A673 (cell line): ENCODE data around the gene FAM177B. TPM values are rescaled to one million over a fixed set of nuclear protein-coding genes. Genes with fewer than 3 reads are reported as not detected.
"Not testable (repeated sequence)": the region's sequence is repeated elsewhere in the genome, so short reads cannot be mapped to it uniquely, and the experiment has no call there.

Experiments used
- BruUV-seq: library from RNA; stranded (reverse); fragments of 400-500 nt; replicated peaks from 2 replicates; lab custom pipeline; 2021; lab: Mats Ljungman, UMichigan
- CTCF ChIA-PET: fragments of 300-600 bp; sonication (Branson Sonifier 250); formaldehyde crosslinking; loops from one replicate; lab custom pipeline; 2022; ENCODE audit warnings: antibody characterized with exemption; lab: Charles Lee
- POLR2A ChIA-PET: fragments of 300-600 bp; sonication (Branson Sonifier 250); formaldehyde crosslinking; loops from one replicate; lab custom pipeline; 2022; ENCODE audit warnings: antibody characterized with exemption; ENCODE audit not compliant: low non-redundant PET; lab: Charles Lee
- DNase-seq: peaks from one replicate; pipeline ENCODE4 v3.0.0-alpha.2; 2015; ENCODE audit warnings: low spot score
- H3K27ac ChIP-seq: fragments of 200-600 bp; sonication (generic); 2 replicates; pipeline ENCODE4 v1.5.1; 2016; ENCODE audit warnings: mixed run types, low read depth, mild to moderate bottlenecking, mixed read lengths, antibody characterized with exemption, low read length; ENCODE audit not compliant: poor library complexity, severe bottlenecking
- H3K27me3 ChIP-seq: fragments of 200-600 bp; sonication (generic); replicated peaks from 2 replicates; pipeline ENCODE4 v1.6.1; 2017; ENCODE audit warnings: mixed run types, low read depth, mild to moderate bottlenecking, mixed read lengths, antibody characterized with exemption, low read length; ENCODE audit not compliant: insufficient read depth, poor library complexity
- H3K36me3 ChIP-seq: fragments of 200-600 bp; sonication (generic); 2 replicates; pipeline ENCODE4 v1.6.1; 2016; ENCODE audit warnings: mixed run types, mild to moderate bottlenecking, mixed read lengths, antibody characterized with exemption, low read length; ENCODE audit not compliant: insufficient read depth, poor library complexity, severe bottlenecking
- H3K4me1 ChIP-seq: fragments of 200-600 bp; sonication (generic); 2 replicates; pipeline ENCODE4 v1.6.1; 2017; ENCODE audit warnings: mixed run types, mild to moderate bottlenecking, mixed read lengths, antibody characterized with exemption, low read length; ENCODE audit not compliant: insufficient read depth, poor library complexity, severe bottlenecking
- H3K4me3 ChIP-seq: fragments of 200-600 bp; sonication (generic); 2 replicates; pipeline ENCODE4 v1.5.1; 2016; ENCODE audit warnings: low read depth, mixed run types, mild to moderate bottlenecking, mixed read lengths, low read length; ENCODE audit not compliant: poor library complexity, severe bottlenecking
- H3K9me3 ChIP-seq: fragments of 200-600 bp; sonication (generic); 2 replicates; pipeline ENCODE4 v1.6.1; 2016; ENCODE audit warnings: mixed run types, low read depth, mild to moderate bottlenecking, mixed read lengths, antibody characterized with exemption, low read length; ENCODE audit not compliant: poor library complexity, severe bottlenecking
- EZH2 ChIP-seq: fragments of 200-600 bp; sonication (generic); IDR thresholded peaks from 2 replicates; pipeline ENCODE4 v1.6.1; 2017; ENCODE audit warnings: borderline replicate concordance, low read depth, mild to moderate bottlenecking, mixed read lengths, antibody characterized with exemption, low read length; ENCODE audit not compliant: poor library complexity, severe bottlenecking
- intact Hi-C: fragments of 100-400 bp; cut with micrococcal nuclease; formaldehyde crosslinking; loops from one replicate; pipeline ENCODE4 v1.10.0; 2022; ENCODE audit not compliant: unreplicated experiment
- total RNA-seq: library from RNA; stranded (reverse); gene quantifications from 2 replicates; pipeline ENCODE4 v1.2.3, GENCODE V29; 2021
- TF ChIP-seq, protein P1 (sequence below): fragments of 300-800, 200-600 bp; sonication (generic); conservative IDR thresholded peaks from 2 replicates; pipeline ENCODE4 v1.5.1; 2017; ENCODE audit warnings: low read depth, mild to moderate bottlenecking, antibody characterized with exemption, low read length, moderate library complexity, mixed read lengths

Gene FAM177B
- total RNA-seq, 1 experiment from 2014 or later: not detected

DNA sequence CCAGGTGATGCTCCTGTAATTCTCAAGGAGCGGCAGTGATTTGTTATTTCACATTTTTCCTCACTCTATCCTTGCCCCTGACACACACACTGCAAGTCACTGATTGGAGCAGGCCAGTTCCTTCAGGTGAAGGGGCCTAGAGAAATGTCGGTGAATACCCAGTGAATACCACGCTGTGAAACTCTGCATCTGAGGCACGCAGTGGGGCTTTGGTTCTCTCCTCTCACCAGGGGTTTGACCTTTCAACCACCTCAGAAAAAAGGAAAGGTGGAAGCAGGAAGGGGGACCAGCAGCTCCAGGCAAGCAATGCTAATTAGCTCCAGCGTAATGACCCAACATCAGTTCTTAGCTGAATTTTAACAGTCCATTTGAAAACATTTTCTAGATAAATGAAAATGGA lies 532 bp upstream of the FAM177B start:
- BruUV-seq: no TSS peak
- Histone ChIP-seq H3K27me3 (no peaks in the 10 kb centered on the region), H3K36me3 (peaks cover 26% of the 10 kb centered on the region), H3K4me3 (no peak overlapping the region), H3K27ac (no peak overlapping the region), H3K4me1 (no peaks in the 10 kb centered on the region), H3K9me3 (no peaks in the 10 kb centered on the region)
- intact Hi-C loops: loop anchor here (10.0 kb wide), 1 partner anchor 948 kb away; no protein-coding TSS in a partner anchor
- POLR2A ChIA-PET: no interaction called here
- CTCF ChIA-PET: no interaction called here
- TF ChIP-seq, protein P1, sequence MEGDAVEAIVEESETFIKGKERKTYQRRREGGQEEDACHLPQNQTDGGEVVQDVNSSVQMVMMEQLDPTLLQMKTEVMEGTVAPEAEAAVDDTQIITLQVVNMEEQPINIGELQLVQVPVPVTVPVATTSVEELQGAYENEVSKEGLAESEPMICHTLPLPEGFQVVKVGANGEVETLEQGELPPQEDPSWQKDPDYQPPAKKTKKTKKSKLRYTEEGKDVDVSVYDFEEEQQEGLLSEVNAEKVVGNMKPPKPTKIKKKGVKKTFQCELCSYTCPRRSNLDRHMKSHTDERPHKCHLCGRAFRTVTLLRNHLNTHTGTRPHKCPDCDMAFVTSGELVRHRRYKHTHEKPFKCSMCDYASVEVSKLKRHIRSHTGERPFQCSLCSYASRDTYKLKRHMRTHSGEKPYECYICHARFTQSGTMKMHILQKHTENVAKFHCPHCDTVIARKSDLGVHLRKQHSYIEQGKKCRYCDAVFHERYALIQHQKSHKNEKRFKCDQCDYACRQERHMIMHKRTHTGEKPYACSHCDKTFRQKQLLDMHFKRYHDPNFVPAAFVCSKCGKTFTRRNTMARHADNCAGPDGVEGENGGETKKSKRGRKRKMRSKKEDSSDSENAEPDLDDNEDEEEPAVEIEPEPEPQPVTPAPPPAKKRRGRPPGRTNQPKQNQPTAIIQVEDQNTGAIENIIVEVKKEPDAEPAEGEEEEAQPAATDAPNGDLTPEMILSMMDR: no peak
- TF ChIP-seq EZH2: no peak
- DNase-seq: no peak

DNA sequence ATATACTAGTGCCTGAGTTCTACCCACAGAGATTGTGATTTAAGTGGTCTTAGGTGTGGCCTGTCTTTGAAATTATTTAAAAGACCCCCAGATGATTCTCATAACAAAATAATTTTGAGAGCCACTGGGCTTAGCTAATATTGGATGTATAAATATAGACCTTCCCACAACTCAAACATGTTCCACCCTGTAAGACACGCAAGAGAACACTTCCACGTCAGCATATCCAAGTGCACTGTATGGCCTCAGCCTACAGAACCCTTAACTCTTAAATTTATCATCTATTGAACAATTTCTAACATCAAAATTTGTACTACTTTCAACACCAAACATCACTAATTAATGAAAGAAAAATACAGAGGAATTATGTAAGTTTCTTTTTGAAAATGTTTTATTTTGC lies 2.5 kb downstream of the FAM177B start:
- no peak for DNase-seq
- CTCF ChIA-PET: interaction anchor here (1.0 to 1.1 kb wide), 2 partner anchors 342 to 351 kb away, joined by 6 to 14 read pairs; no protein-coding TSS in a partner anchor
- Histone ChIP-seq H3K36me3 (no peaks in the 10 kb centered on the region), H3K4me1 (no peaks in the 10 kb centered on the region), H3K9me3 (no peaks in the 10 kb centered on the region), H3K27ac (no peak overlapping the region), H3K27me3 (no peaks in the 10 kb centered on the region), H3K4me3 (no peak overlapping the region)
- TF ChIP-seq, protein P1: no peak
- TF ChIP-seq EZH2: no peak
- intact Hi-C loops: loop anchor here (10.0 kb wide), 1 partner anchor 945 kb away; no protein-coding TSS in a partner anchor
- POLR2A ChIA-PET: no interaction called here
- BruUV-seq: no TSS peak

DNA sequence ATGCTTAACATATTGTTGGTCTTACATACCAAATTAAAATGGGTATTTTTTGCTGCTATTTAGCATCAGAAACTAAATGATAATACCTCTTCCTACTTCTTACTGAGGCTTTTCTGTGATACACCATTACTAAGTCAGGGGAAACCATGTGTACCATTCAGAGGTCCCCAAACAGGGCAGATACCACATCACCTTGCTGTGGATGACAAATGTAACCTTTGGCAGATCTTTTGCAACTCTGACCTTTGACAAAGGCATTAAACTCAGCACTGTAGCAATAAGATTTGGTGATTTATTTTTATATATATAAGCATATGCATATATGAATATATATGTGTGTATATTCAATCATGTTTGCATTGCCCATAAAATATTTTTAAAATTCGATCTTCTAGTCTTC lies 2.9 kb downstream of the FAM177B start:
- intact Hi-C loops: loop anchor here (10.0 kb wide), 1 partner anchor 945 kb away; no protein-coding TSS in a partner anchor
- ChIA-PET POLR2A (no interaction called here), CTCF (no interaction called here)
- Histone ChIP-seq H3K9me3 (no peaks in the 10 kb centered on the region), H3K27ac (no peak overlapping the region), H3K27me3 (no peaks in the 10 kb centered on the region), H3K4me3 (no peak overlapping the region), H3K36me3 (no peaks in the 10 kb centered on the region), H3K4me1 (no peaks in the 10 kb centered on the region)
- TF ChIP-seq, protein P1: no peak
- no peak for TF ChIP-seq EZH2
- BruUV-seq: no TSS peak
- no peak for DNase-seq

GRCh38 chr1:222741630-222742457 lies 4.8 kb downstream of the FAM177B start:
- BruUV-seq, POLR2A ChIA-PET, H3K27ac ChIP-seq, intact Hi-C loops, H3K9me3 ChIP-seq, DNase-seq, H3K4me3 ChIP-seq, H3K4me1 ChIP-seq, CTCF ChIA-PET, H3K27me3 ChIP-seq, H3K36me3 ChIP-seq: not testable (repeated sequence)
